ENCODE measurements around the gene DIPK1B. TPM values are rescaled to one million over a fixed set of nuclear protein-coding genes. Genes with fewer than 3 reads are reported as not detected.
A peak's percentile ranks its signal among the peaks of the same experiment; 100 is the strongest.

The DIPK1B gene
- polyA plus RNA-seq, 1 of the 3 experiments (the other 2 are of a cell fraction): 24.5 TPM

DNA sequence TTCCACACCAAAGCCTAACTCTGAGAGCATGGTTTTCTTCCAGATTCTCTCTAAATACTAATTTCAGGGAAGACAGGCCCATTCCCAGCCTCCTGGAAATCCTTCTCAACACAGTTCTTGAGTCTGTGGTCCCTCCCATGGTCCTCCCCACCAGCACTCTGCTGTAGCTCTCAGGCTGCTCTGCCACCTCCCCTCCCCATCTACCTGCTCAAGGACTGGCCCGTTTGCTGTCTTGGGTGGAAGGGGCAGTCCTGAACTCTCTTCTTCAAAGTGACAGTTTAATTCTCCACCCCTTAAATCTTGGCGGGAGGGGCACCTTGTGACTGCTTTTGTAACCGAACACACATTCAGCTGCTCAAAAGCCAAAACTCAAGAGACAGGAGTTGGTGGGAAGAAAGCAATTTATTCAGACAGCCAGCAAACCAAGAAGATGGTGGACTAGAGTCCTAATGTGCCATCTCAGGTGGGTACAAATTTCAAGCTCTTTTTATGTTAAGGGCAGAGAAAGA, 59.6 kb downstream of the DIPK1B start (continued):
- no peak for TF ChIP-seq CTCF (IDR thresholded peaks at IDR 0.05)
- no peak for TF ChIP-seq NRF1 (IDR thresholded peaks at IDR 0.05; ENCODE audit: low read depth, low read length)
- no peak for TF ChIP-seq GATA2 (CRISPR knock-in tag; IDR thresholded peaks at IDR 0.05)
- no peak for TF ChIP-seq ELF1 (IDR thresholded peaks at IDR 0.05)
- TF ChIP-seq GABPA (IDR thresholded peaks at IDR 0.05; ENCODE audit: low read depth): no peak
- no peak for TF ChIP-seq POLR2AphosphoS5 (IDR thresholded peaks at IDR 0.05; ENCODE audit: low read depth, low read length)
- no peak for TF ChIP-seq TEAD4 (IDR thresholded peaks at IDR 0.05; ENCODE audit: borderline replicate concordance, insufficient read depth)

DNA sequence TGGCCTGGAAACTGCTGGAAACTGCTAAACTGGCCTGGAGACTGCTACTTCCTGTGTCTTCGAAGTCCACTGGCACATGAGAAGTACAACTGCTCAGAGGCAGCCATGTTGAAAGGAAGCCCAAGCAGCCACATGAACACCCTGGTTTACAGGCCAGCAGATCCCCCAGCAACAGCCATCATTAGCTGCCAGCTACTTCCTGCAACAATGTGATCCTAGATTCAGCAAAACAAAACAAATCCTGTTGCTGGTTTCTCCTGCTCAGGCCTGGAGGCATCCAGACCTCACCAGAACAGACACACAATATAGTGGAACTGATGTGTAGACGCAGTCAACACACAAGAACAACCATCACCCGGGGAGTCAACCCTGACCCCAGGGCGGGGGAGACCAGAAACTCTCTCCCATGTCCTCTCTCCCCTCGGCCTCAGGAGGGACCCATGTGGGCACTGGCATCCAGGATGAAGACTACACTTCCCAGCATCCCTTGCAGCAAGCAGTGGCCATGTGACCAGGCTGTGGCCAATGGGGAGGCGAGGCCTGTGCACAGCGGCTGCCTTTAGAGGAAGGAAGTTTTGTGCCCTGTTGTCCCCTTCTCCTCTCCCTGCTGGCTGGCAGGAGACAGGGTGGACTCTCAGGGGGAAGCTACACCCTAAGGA, 61.1 kb downstream of the DIPK1B start:
- Histone ChIP-seq H3K36me3 (replicated peaks in 1 of 2; ENCODE audit: control insufficient read depth in 1 of 2, insufficient read depth in 2 of 2, low read length in 1 of 2) (no peaks in the 10 kb centered on the region), H4K20me1 (ENCODE audit: insufficient read depth) (no peaks in the 10 kb centered on the region), H3K79me2 (ENCODE audit: insufficient read depth) (no peaks in the 10 kb centered on the region), H3K4me1 (ENCODE audit: control insufficient read depth in 1 of 2, insufficient read depth in 2 of 2, low read depth in 1 of 2, low read length in 1 of 2) (peaks cover 0 to 3% of the 10 kb centered on the region in 2 experiments; a peak in 1 of 4 replicates), H3K9ac (no peak overlapping the region), H2AFZ (ENCODE audit: low read depth) (no peak overlapping the region), H3K27me3 (ENCODE audit: insufficient read depth) (peaks cover 11% of the 10 kb centered on the region), H3F3A (replicated peaks; ENCODE audit: insufficient read depth) (peaks cover 2% of the 10 kb centered on the region), H3K4me2 (no peak overlapping the region), H3K27ac (ENCODE audit: low read depth in 2 of 2, low read length in 1 of 2) (no peak overlapping the region), H3K9me3 (no peaks in the 10 kb centered on the region), H3K9me2 (no peaks in the 10 kb centered on the region), H3K4me3 (ENCODE audit: low read depth in 2 of 2, low read length in 1 of 2) (no peak overlapping the region)
- TF ChIP-seq, protein P1, sequence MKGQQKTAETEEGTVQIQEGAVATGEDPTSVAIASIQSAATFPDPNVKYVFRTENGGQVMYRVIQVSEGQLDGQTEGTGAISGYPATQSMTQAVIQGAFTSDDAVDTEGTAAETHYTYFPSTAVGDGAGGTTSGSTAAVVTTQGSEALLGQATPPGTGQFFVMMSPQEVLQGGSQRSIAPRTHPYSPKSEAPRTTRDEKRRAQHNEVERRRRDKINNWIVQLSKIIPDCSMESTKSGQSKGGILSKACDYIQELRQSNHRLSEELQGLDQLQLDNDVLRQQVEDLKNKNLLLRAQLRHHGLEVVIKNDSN (IDR thresholded peaks at IDR 0.05; ENCODE audit: borderline replicate concordance, low read depth): peak; percentile 93
- TF ChIP-seq ELF1 (IDR thresholded peaks at IDR 0.05) (no peak), POLR2AphosphoS5 (IDR thresholded peaks at IDR 0.05; ENCODE audit: low read depth, low read length) (no peak), USF2 (IDR thresholded peaks at IDR 0.05; ENCODE audit: borderline replicate concordance, low read depth, low read length) (peak; percentile 32; the same call in 1 of the 2 replicates), MXI1 (IDR thresholded peaks at IDR 0.05; ENCODE audit: low read depth, low read length) (no peak), RCOR1 (IDR thresholded peaks at IDR 0.05; ENCODE audit: low read length) (no peak)
- peak; percentile 76 for DNase-seq
- WGBS (ENCODE audit: low lambda C conversion rate): 45% methylated on average over 6 of the region's 7 CpGs
- POLR2A ChIA-PET: no interaction called here
- CTCF ChIA-PET: interaction anchor here (0.6 to 8.8 kb wide), 4 partner anchors 12 to 649 kb away, joined by 3 to 57 read pairs (median 3); no protein-coding TSS in a partner anchor

Small RNA genes lying within 50 kb of the gene (small RNA-seq; reads per million reads assigned to genes)
- gene MIR126: 325 to 8,484 (median 2,632) reads per million in 7 experiments
- 0 to 0.26 (median 0) reads per million in 7 experiments for gene MIR6722

Other genes starting within 250 kb of the DIPK1B start
- gene SEC16A, start 229.5 kb upstream of the DIPK1B start, polyA plus RNA-seq (2012; rRNA removed): 14.8 and 25.9 TPM in 2 replicates
- 2.6 and 6.6 TPM in 2 replicates for gene NOTCH1, start 166.5 kb upstream of the DIPK1B start, polyA plus RNA-seq (2012; rRNA removed)
- gene EGFL7, start 49.7 kb upstream of the DIPK1B start, polyA plus RNA-seq (2012; rRNA removed): 39.8 and 43.0 TPM in 2 replicates
- gene AGPAT2, start 25.1 kb upstream of the DIPK1B start, polyA plus RNA-seq (2012; rRNA removed): 41.8 and 46.8 TPM in 2 replicates
- gene LCN10, start 30.4 kb downstream of the DIPK1B start, polyA plus RNA-seq (2012; rRNA removed): not detected in 2 replicates
- not detected in 2 replicates for gene LCN6, start 36.0 kb downstream of the DIPK1B start, polyA plus RNA-seq (2012; rRNA removed)
- gene LCN8, start 45.7 kb downstream of the DIPK1B start, polyA plus RNA-seq (2012; rRNA removed): not detected in 2 replicates
- gene LCN15, start 51.9 kb downstream of the DIPK1B start, polyA plus RNA-seq (2012; rRNA removed): 0.08 TPM in 1 of 2 replicates, not detected in the other
- gene TMEM141, start 78.8 kb downstream of the DIPK1B start, polyA plus RNA-seq (2012; rRNA removed): 112 and 135 TPM in 2 replicates
- 5.3 and 6.8 TPM in 2 replicates for gene CCDC183, start 83.8 kb downstream of the DIPK1B start, polyA plus RNA-seq (2012; rRNA removed)
- gene RABL6, start 95.4 kb downstream of the DIPK1B start, polyA plus RNA-seq (2012; rRNA removed): 40.0 and 43.6 TPM in 2 replicates
- gene AJM1, start 129.9 kb downstream of the DIPK1B start, polyA plus RNA-seq (2012; rRNA removed): 2.4 and 2.6 TPM in 2 replicates
- gene PHPT1, start 136.8 kb downstream of the DIPK1B start, polyA plus RNA-seq (2012; rRNA removed): 338 and 517 TPM in 2 replicates
- gene MAMDC4, start 139.8 kb downstream of the DIPK1B start, polyA plus RNA-seq (2012; rRNA removed): 4.2 and 5.0 TPM in 2 replicates
- 756 and 1,070 TPM in 2 replicates for gene EDF1, start 153.7 kb downstream of the DIPK1B start, polyA plus RNA-seq (2012; rRNA removed)
- 13.3 and 15.4 TPM in 2 replicates for gene TRAF2, start 173.9 kb downstream of the DIPK1B start, polyA plus RNA-seq (2012; rRNA removed)
- gene FBXW5, start 232.2 kb downstream of the DIPK1B start, polyA plus RNA-seq (2012; rRNA removed): 78.9 and 85.5 TPM in 2 replicates
- gene C8G, start 232.7 kb downstream of the DIPK1B start, polyA plus RNA-seq (2012; rRNA removed): 0.28 and 0.49 TPM in 2 replicates
- gene LCN12, start 239.7 kb downstream of the DIPK1B start, polyA plus RNA-seq (2012; rRNA removed): 0.87 and 1.1 TPM in 2 replicates

Measured in SK-N-SH (cell line).